GM19193 (cell line): Measurements from ENCODE around the gene TSPAN32.

Experiments
- POLR2A ChIP-seq: IDR thresholded peaks from 4 replicates; pipeline ENCODE4 v1.6.1; 2011; ENCODE audit not compliant: insufficient read depth, insufficient read length; ENCODE audit errors: extremely low read depth

Gene TSPAN32

GRCh38 chr11:2367266-2368160, 65.7 kb downstream of the TSPAN32 start:
- no peak for TF ChIP-seq POLR2A
